ENCODE results near the gene INPP5A. TPM values are rescaled to one million over a fixed set of nuclear protein-coding genes. Genes with fewer than 3 reads are reported as not detected.

The INPP5A gene
- total RNA-seq, 1 experiment from 2014 or later = 12.3 TPM

DNA sequence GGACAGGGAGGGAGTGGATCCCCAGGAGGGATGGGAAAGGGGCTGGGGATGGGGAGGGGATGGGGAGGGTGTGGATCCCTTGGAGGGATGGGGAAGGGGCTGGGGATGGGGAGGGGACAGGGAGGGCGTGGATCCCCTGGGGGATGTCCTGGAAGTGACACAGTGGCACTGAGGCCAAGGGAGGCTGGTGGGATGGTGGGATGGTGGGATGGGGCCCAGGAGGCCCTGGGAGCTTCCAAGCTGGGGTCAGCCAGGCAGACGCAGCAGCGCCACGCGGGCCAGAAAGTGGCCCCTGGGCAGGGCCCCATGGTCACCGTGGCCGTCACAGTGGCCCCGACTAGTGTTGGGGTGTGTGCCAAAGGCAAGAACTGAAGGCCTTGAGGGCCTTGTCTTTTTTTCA lies 67.8 kb downstream of the INPP5A start:
- Histone ChIP-seq H3K27me3 (ENCODE audit: insufficient read depth, low read length) (no peaks in the 10 kb centered on the region), H3K4me1 (ENCODE audit: control insufficient read depth in 1 of 2, insufficient read depth in 2 of 2, low read length in 2 of 2) (peaks cover 0 to under 1% of the 10 kb centered on the region in 2 experiments; a peak in 1 of 4 replicates), H3K4me3 (replicated peaks in 1 of 2; ENCODE audit: low read depth in 1 of 2, low read length in 2 of 2) (no peak overlapping the region), H3K27ac (ENCODE audit: low read depth, low read length) (no peak overlapping the region), H4K20me1 (ENCODE audit: insufficient read depth) (no peaks in the 10 kb centered on the region), H3K36me3 (ENCODE audit: control insufficient read depth in 1 of 2, insufficient read depth in 2 of 2, low read length in 2 of 2) (no peaks in the 10 kb centered on the region), H3K9me3 (ENCODE audit: control insufficient read depth in 1 of 2, insufficient read depth in 1 of 2, low read depth in 1 of 2, low read length in 2 of 2) (no peaks in the 10 kb centered on the region), H3K9ac (ENCODE audit: low read length) (no peak overlapping the region), H3K9me2 (ENCODE audit: insufficient read depth) (no peaks in the 10 kb centered on the region), H3K79me2 (ENCODE audit: insufficient read depth, low read length) (no peaks in the 10 kb centered on the region), H2AFZ (ENCODE audit: low read depth, low read length, poor library complexity, severe bottlenecking) (no peak overlapping the region), H3K4me2 (ENCODE audit: low read length) (no peak overlapping the region)
- CTCF ChIA-PET = no interaction called here
- no TSS peak for BruUV-seq (replicated peaks)
- no peak for TF ChIP-seq FOSL1 (IDR thresholded peaks at IDR 0.05; ENCODE audit: low read depth)
- TF ChIP-seq SRF (IDR thresholded peaks at IDR 0.05; ENCODE audit: low read depth) = no peak
- TF ChIP-seq YY1 (IDR thresholded peaks at IDR 0.05; ENCODE audit: extremely low read depth, insufficient replicate concordance, low read depth, low read length) = no peak
- TF ChIP-seq RAD21 (IDR thresholded peaks at IDR 0.05; ENCODE audit: low read depth) = no peak
- intact Hi-C loops (cut with micrococcal nuclease) = no loop called here
- no peak for ATAC-seq
- POLR2A ChIA-PET = no interaction called here
- RAD21 ChIA-PET (ENCODE audit: low non-redundant PET in 1 of 2, low total read pairs in 2 of 2, uncharacterized antibody in 2 of 2, unreplicated experiment in 2 of 2) = no interaction called here
- DNase-seq (ENCODE audit: low read depth, low spot score) = no peak

DNA sequence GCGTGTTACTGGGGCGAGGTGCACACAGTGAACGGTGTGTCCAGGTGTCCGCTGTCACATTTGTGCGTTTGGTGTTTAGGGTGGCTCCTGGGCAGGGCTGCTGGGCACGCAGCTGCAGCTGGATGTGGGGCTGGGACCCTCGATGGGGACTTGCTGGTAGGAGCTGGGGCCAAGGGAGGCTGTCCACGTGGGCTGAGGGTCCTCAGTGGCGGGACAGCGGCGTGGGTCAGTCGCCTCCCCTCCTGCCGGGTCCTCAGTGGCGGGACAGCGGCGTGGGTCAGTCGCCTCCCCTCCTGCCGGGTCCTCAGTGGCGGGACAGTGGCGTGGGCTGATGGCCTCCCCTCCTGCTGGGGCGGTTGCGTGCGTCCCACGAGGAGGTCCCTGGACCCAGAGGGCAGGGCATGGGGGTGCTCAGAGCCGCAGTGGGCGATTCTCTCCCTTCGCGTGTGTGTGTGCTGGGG lies 68.5 kb downstream of the INPP5A start:
- Histone ChIP-seq H3K27ac (ENCODE audit: low read depth, low read length) (no peak overlapping the region), H3K4me1 (ENCODE audit: control insufficient read depth in 1 of 2, insufficient read depth in 2 of 2, low read length in 2 of 2) (peaks cover 0 to 7% of the 10 kb centered on the region in 2 experiments; a peak in 2 of 4 replicates), H3K79me2 (ENCODE audit: insufficient read depth, low read length) (no peaks in the 10 kb centered on the region), H4K20me1 (ENCODE audit: insufficient read depth) (no peaks in the 10 kb centered on the region), H3K4me2 (ENCODE audit: low read length) (no peak overlapping the region), H3K9me2 (ENCODE audit: insufficient read depth) (no peaks in the 10 kb centered on the region), H3K4me3 (replicated peaks in 1 of 2; ENCODE audit: low read depth in 1 of 2, low read length in 2 of 2) (no peak overlapping the region), H3K9ac (ENCODE audit: low read length) (no peak overlapping the region), H3K27me3 (ENCODE audit: insufficient read depth, low read length) (no peaks in the 10 kb centered on the region), H3K36me3 (ENCODE audit: control insufficient read depth in 1 of 2, insufficient read depth in 2 of 2, low read length in 2 of 2) (no peaks in the 10 kb centered on the region), H2AFZ (ENCODE audit: low read depth, low read length, poor library complexity, severe bottlenecking) (no peak overlapping the region), H3K9me3 (ENCODE audit: control insufficient read depth in 1 of 2, insufficient read depth in 1 of 2, low read depth in 1 of 2, low read length in 2 of 2) (no peaks in the 10 kb centered on the region)
- ATAC-seq (no peak), DNase-seq (ENCODE audit: low read depth, low spot score) (no peak)
- ChIA-PET CTCF (no interaction called here), POLR2A (no interaction called here), RAD21 (ENCODE audit: low non-redundant PET in 1 of 2, low total read pairs in 2 of 2, uncharacterized antibody in 2 of 2, unreplicated experiment in 2 of 2) (no interaction called here)
- no TSS peak for BruUV-seq (replicated peaks)
- TF ChIP-seq SIN3A (IDR thresholded peaks at IDR 0.05; ENCODE audit: low read depth) (no peak), POLR2AphosphoS5 (IDR thresholded peaks at IDR 0.05; ENCODE audit: low read depth, low read length) (no peak), EGR1 (IDR thresholded peaks at IDR 0.05; ENCODE audit: low read depth) (no peak), RAD21 (IDR thresholded peaks at IDR 0.05; ENCODE audit: low read depth) (no peak), CEBPB (IDR thresholded peaks at IDR 0.05; ENCODE audit: low read depth) (no peak), ELF1 (IDR thresholded peaks at IDR 0.05; ENCODE audit: borderline replicate concordance, low read depth) (no peak), SRF (IDR thresholded peaks at IDR 0.05; ENCODE audit: low read depth) (no peak), FOSL1 (IDR thresholded peaks at IDR 0.05; ENCODE audit: low read depth) (no peak), SP1 (IDR thresholded peaks at IDR 0.05; ENCODE audit: low read depth) (no peak), ZFX (IDR thresholded peaks at IDR 0.05) (no peak), TCF7L2 (IDR thresholded peaks at IDR 0.05; ENCODE audit: borderline replicate concordance, extremely low read depth, insufficient read depth, insufficient read length) (no peak), EZH2phosphoT487 (IDR thresholded peaks at IDR 0.05; ENCODE audit: borderline replicate concordance) (no peak), POLR2A (IDR thresholded peaks at IDR 0.05; ENCODE audit: borderline replicate concordance, extremely low read depth, insufficient read depth, insufficient read length) (no peak), EZH2 (IDR thresholded peaks at IDR 0.05) (no peak), YY1 (IDR thresholded peaks at IDR 0.05; ENCODE audit: extremely low read depth, insufficient replicate concordance, low read depth, low read length) (no peak)
- TF ChIP-seq, protein P1, sequence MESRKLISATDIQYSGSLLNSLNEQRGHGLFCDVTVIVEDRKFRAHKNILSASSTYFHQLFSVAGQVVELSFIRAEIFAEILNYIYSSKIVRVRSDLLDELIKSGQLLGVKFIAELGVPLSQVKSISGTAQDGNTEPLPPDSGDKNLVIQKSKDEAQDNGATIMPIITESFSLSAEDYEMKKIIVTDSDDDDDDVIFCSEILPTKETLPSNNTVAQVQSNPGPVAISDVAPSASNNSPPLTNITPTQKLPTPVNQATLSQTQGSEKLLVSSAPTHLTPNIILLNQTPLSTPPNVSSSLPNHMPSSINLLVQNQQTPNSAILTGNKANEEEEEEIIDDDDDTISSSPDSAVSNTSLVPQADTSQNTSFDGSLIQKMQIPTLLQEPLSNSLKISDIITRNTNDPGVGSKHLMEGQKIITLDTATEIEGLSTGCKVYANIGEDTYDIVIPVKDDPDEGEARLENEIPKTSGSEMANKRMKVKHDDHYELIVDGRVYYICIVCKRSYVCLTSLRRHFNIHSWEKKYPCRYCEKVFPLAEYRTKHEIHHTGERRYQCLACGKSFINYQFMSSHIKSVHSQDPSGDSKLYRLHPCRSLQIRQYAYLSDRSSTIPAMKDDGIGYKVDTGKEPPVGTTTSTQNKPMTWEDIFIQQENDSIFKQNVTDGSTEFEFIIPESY (IDR thresholded peaks at IDR 0.05; ENCODE audit: extremely low read depth, insufficient replicate concordance, low read length) = no peak
- TF ChIP-seq, protein P2, sequence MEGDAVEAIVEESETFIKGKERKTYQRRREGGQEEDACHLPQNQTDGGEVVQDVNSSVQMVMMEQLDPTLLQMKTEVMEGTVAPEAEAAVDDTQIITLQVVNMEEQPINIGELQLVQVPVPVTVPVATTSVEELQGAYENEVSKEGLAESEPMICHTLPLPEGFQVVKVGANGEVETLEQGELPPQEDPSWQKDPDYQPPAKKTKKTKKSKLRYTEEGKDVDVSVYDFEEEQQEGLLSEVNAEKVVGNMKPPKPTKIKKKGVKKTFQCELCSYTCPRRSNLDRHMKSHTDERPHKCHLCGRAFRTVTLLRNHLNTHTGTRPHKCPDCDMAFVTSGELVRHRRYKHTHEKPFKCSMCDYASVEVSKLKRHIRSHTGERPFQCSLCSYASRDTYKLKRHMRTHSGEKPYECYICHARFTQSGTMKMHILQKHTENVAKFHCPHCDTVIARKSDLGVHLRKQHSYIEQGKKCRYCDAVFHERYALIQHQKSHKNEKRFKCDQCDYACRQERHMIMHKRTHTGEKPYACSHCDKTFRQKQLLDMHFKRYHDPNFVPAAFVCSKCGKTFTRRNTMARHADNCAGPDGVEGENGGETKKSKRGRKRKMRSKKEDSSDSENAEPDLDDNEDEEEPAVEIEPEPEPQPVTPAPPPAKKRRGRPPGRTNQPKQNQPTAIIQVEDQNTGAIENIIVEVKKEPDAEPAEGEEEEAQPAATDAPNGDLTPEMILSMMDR (IDR thresholded peaks at IDR 0.05 in 2 of 3, conservative IDR thresholded peaks at IDR 0.05 in 1 of 3; ENCODE audit: borderline replicate concordance in 1 of 3, insufficient read depth in 1 of 3, low read depth in 2 of 3, low read length in 2 of 3) = no peak
- intact Hi-C loops (cut with micrococcal nuclease) = no loop called here
